A549 (cell line): ENCODE measurements around the gene ITPKC.
A peak's percentile ranks its signal among the peaks of the same experiment; 100 is the strongest.

Source experiments
- CHD4 ChIP-seq: fragments of 200-600 bp; sonication (generic); IDR thresholded peaks from 2 replicates; pipeline ENCODE4 v1.6.1; 2016; ENCODE audit warnings: antibody characterized with exemption, mild to moderate bottlenecking, borderline replicate concordance
- CTCF ChIP-seq: fragments of >200 bp; sonication (Bioruptor Twin); formaldehyde crosslinking; IDR thresholded peaks from 3 replicates; pipeline ENCODE4 v1.5.1; 2016
- KDM1A ChIP-seq: fragments of 200-600 bp; sonication (generic); IDR thresholded peaks from 2 replicates; pipeline ENCODE4 v1.6.1; 2016; ENCODE audit warnings: low read depth, mild to moderate bottlenecking
- MAZ ChIP-seq: fragments of 150-350 bp; IDR thresholded peaks from 2 replicates; pipeline ENCODE4 v1.6.1; 2014; ENCODE audit warnings: antibody characterized with exemption, low read depth, low read length, borderline replicate concordance
- POLR2A ChIP-seq: IDR thresholded peaks from 2 replicates; pipeline ENCODE4 v1.6.1; 2012; ENCODE audit warnings: mild to moderate bottlenecking, low read length

GRCh38 chr19:40744554-40745401 is 27.9 kb downstream of the ITPKC start:
- TF ChIP-seq CHD4 (no peak), MAZ (no peak), POLR2A (no peak), CTCF (peak; percentile 24; the same call in 1 of the 3 replicates), KDM1A (no peak)
